Activated naive CD8-positive, alpha-beta T cell treated with anti-CD3 and anti-CD28 coated beads, Interleukin-2, amount 50 U/mL, for 16 hours (primary cell): Measurements from ENCODE around the gene HSD11B2.

ENCODE experiments used
- DNase-seq: peaks from one replicate; pipeline ENCODE4 v3.0.0-alpha.2; 2020; ENCODE audit warnings: low read depth, low spot score

HSD11B2 gene

DNA sequence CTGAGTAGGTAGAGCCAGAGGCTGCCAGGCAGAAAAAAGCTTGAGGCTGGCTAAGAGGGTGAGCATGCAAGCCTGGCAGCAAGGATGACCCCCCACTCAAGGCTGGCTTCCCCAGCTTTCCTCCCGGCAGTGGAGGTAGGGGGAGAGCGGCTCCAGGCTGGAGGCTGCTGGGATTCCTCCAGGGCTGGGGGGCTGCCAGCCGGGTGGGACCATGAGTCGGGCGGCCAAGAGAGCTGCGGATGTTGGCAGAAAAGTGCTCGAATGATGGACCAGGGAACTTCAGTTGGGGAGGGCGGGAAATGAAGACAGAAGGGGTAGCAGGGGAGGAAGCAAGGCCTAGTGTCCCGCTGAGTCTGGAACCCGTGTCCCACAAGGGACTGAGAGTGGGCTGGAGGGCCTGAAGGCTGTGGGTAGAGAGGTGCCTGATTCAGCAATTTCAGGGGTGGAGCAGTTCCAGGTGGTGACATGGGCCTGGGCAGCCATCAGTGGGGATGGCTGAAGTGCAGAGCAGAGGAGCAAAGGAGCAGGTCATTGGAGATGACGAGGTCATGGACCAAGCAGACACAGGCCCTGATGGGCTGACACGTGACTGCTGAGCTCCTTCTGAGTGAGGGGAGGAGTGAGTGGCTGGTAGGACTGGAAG, 20.3 kb downstream of the HSD11B2 start:
- no peak for DNase-seq

- DNase-seq, result no peak
Observed at GRCh38 chr16:67451704-67452435, 20.9 kb downstream of the HSD11B2 start.

DNA sequence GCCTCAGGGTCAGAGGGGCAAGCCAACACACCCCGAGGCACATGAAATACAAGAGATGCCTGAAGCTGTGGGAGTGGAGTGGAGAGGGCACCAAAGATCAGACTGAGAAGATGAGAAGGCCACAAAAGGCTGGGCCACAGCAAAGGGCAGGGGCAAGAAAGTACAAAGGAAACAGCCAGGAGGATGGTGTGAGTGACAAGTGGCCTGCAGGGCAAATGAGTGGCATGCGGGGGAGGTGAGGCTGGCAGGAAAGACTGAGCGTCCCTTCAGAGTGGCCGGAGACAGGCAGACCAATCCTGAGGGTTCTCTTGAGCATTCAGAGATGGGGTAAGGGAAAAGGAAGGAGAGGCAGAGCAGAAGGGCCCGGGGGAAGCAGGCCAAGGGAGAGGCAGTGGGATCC, 23.2 kb downstream of the HSD11B2 start:
- no peak for DNase-seq

GRCh38 chr16:67454852-67455251, 23.9 kb downstream of the HSD11B2 start:
- no peak for DNase-seq

DNA sequence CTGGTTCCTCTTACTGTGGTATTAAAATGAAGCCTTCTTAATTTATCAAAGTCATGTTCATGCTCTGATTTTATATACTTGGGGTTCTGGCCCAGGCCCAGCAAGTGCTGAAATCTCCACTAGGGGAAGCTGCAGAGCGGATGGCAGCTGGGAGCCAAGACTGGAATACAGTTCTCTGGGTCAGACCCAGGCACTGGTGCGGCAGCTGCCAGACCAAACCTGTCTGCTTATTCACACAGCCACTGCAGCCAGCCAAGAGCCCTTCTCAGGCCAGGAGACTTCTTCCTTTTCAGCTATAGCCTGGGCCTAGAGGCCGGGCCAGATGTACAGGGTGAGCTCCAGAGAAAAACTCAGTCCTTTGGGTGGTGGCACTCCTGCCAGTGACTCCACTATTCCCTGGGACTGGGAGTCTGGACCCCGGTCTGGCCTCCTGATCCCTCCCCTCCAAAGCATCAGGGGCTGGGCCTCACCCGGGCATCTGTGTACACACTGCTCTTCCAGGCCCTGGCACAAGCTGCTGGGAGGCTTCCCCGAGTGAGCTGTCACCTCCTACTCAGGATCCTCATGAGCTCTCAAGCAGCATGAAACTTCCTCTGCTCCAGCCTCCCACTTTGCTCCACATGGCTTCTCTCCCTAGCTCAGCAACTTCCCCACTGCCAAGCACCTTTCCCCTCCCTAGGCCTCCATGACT, 25.6 kb downstream of the HSD11B2 start:
- no peak for DNase-seq

GRCh38 chr16:67457611-67458010, 26.7 kb downstream of the HSD11B2 start:
- no peak for DNase-seq

DNA sequence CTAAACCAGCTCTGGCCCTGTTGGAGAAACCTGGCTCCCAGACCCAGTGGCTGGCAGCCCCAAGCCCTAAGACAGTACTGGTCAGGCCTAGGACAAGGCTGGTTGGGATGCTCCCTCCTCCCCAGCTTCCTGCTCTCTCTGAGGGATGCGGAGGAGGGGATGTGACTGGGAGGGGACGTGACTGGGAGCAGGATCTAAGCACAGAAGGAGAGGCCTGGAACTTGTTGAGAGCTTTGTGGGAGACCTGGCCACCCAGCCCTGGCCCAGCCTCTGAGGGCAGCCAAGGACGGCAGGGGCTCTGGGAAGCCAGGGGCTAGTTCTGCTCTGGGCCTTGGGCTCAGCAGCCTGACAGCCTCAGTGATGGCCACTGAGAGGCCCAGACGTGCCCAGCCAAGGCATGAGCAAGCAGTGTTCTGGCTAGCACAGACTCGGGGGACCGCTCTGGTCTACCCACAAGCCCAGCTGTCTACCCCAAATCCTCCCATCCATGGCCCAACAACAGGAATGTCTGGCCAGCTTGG, 27.3 kb downstream of the HSD11B2 start:
- DNase-seq, result no peak

DNA sequence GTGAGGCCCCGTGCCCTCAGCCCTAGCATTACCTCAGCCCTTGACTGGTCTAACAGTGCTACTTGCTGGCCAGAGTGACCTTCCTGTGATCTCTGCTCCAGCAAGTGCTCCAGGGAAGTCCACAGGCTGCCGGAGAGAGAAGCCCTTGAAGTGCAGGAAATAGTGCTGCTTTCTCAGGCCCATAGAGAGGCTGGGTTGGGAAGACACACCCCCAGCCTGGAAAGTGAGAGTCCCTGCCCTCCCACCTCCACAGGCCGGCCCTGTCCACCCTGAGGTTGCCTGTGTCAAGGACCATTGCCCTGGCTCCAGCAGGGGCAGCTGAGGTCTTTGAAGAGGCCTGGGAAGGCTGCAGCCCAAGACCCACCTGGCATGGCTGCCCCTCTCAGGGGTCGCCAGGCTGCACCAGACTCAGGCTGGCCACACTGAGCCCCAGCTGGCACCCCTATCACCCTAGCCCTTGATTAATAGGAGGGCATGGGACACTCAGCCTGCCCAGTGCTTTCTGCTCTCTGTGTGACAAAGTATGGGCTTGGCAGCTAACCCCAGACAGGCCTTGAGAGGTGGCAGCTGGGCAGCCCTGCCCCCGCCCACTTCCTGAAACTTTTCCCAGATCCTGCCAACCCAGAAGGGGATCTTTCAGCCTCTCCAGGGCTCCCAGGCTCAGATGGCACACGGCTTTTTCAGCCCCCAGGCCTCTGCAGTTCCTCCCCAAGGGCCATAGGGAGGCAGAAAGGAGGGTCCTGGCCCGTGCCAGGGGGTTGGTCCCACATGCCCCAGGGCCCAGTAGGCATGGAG, 28.3 kb downstream of the HSD11B2 start:
- no peak for DNase-seq

GRCh38 chr16:67459861-67460150, 28.9 kb downstream of the HSD11B2 start:
- DNase-seq, result no peak

DNA sequence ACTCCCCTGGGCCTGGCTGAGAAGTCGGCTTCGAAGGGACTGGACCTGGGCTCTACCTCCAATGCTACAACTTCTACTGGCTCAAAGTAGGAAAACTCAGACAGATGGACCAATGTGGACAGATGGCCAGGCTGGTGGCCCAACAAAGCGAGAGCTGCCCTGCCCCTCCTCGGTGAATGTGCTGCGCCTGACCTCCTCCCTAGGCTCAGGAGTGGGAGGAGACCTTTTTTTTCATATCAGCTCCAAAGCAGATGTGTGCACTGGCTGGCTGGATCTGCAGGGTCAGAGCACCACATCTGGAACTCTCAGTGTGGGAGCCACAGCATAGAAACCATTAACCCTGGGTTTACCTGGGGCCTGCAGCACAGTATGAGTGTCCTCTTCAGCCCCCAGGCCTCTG, 29.2 kb downstream of the HSD11B2 start:
- no peak for DNase-seq

DNA sequence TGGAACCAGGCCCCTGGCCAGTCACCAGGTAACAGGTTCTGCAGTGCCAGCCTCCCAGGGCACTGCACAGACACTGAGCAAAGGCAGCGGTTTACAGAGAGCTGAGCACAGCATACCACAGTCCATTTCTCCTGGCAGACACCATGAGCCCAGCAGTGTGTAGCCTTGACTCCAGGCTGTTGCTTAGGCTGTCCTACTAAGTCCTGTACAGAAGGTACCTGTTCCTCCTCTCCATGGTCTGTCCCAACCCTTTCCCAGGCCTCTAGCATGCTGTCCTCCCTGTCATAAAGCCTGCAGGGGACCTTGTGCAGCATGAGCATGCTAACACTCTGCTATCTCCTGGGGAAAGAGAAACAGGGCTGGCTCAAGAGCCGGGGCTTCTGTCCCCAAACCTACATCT, 30.0 kb downstream of the HSD11B2 start:
- no peak for DNase-seq

DNA sequence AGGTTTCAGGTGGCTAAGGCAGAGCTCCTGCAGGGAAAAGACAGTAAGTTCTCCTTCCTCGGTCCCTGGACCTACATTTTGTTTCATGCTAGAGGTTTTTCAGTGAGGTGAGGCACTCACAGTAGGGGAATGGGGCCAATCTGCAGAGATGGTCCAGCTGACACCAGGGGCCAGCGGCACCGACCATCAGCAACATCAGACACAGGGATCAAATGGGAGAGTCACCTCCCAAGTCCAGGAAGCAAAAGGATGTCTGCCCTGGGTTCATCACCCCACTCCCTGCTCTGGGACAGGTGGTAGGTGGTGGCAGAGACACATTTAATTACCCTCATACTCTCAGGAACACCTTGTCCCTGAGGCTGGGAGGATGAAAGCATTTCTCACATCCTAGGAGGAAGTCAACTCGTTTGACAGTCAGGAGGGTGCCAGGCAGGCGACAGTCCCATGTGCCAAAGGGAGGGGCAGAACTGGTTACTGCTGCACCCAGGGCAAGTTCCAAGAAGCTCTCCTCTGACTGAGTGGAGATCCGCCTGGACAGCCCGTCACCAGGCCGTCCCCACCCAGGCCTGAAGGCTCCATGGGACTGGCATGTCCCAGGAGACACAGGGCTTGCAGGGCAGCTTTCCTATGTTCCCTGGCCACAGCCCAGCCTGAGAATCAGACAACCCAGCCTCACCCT, 30.8 kb downstream of the HSD11B2 start:
- DNase-seq, result no peak

DNA sequence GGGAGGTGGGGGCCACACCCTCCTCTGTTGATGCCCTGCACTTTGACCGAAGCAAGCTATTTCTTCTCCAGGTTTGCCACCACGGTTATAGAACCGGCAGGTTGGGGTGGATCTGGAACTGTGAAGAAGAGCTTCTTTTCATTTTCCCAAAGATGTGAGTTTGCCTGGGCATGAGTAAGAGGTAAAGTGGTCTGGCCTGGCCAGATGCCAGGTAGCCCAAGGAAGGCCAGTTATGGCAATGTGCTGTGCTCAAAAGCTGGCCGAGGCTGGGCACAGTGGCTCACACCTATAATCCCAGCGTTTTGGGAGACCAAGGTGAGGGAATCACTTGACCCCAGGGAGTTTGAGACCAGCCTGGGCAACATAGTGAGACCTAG, 31.3 kb downstream of the HSD11B2 start:
- no peak for DNase-seq

- DNase-seq, result no peak
Observed at GRCh38 chr16:67463059-67463458, 32.1 kb downstream of the HSD11B2 start.

DNA sequence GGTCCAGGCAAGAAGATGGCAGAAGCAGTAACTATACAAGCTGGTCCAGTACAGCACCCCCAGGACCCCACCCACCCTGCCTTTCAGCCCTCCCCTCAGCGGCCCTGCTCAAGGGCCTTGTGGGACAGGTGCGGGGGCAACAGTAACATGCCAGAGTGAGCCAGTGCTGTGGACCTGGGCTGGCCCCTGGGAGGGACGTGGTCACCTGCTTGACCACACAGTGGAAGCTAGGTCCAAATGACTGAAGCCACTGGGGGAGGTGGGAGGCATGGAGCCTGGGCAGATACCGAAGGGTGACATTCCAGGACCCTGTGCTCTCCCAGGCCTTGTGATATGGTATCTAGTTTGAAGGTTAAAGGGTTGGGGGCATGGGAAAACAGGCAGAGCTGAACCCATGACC, 32.8 kb downstream of the HSD11B2 start:
- DNase-seq, result no peak

DNA sequence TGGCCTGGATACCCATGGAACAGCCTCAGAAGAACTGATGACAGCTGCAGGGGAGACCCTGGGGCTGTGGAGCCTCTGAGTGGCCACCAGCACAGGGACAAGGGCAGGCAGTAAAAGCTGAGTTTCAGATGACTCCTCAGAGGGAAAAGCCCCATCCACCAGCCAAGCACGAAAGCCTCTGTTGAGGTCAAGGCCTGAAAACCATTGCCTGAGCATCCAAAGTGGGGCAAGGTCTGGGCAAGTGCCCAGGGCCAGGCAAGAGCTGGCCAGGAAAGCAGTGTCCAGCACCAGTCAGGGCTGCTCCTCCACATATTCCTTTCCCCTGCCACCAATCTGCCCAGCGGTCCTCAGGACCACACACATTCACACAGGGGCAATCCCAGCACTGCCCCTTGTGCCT, 33.6 kb downstream of the HSD11B2 start:
- no peak for DNase-seq

DNA sequence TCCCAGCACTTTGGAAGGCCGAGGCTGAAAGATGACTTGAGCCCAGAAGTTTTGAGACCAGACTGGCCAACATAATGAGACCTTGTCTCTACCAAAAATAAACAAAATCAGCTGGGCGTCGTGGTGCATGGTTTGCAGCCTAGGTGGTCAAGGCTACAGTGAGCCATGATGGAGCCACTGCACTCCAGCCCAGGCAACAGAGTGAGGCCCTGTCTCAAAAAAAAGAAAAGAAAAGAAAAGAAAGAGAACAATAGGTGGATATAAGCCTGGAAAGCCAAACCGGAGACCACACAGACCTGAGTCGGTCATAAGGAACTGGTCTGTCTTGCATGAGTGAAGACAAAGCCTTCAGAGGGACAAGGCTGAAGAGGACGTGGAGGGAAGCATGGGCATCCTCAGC, 35.7 kb downstream of the HSD11B2 start:
- DNase-seq, result no peak

- DNase-seq, result no peak
Observed at GRCh38 chr16:67468731-67469130, 37.8 kb downstream of the HSD11B2 start.

GRCh38 chr16:67470359-67470758, 39.4 kb downstream of the HSD11B2 start:
- DNase-seq, result no peak

GRCh38 chr16:67471758-67472384, 41.0 kb downstream of the HSD11B2 start:
- DNase-seq, result no peak
